Measurements from ENCODE around the gene UBE2D4. TPM values are rescaled to one million over a fixed set of nuclear protein-coding genes. Genes with fewer than 3 reads are reported as not detected.
A peak's percentile ranks its signal among the peaks of the same experiment; 100 is the strongest.

Gene UBE2D4
- total RNA-seq, 1 donor from 2014 or later: 13.9 TPM

- DNase-seq (ENCODE audit: low read depth) (no peak), FAIRE-seq (no peak)
- peaks cover 8% of the 10 kb centered on the region for H3K27me3 Mint-ChIP-seq (ENCODE audit: low read depth, unreplicated experiment)
- H3K36me3 Mint-ChIP-seq (ENCODE audit: low read depth, unreplicated experiment): peaks cover 24% of the 10 kb centered on the region
- H3K27me3 ChIP-seq (ENCODE audit: insufficient read depth, low read length): no peaks in the 10 kb centered on the region
- no peak overlapping the region for H2AFZ ChIP-seq (ENCODE audit: low read depth, low read length)
- no peaks in the 10 kb centered on the region for H3K9me3 ChIP-seq (ENCODE audit: insufficient read depth, low read depth, low read length)
- no peaks in the 10 kb centered on the region for H3K4me1 ChIP-seq (ENCODE audit: insufficient read depth, low read length)
- TF ChIP-seq CTCF (IDR thresholded peaks at IDR 0.05; ENCODE audit: insufficient read depth, low read depth, low read length): no peak
- TF ChIP-seq EZH2 (IDR thresholded peaks at IDR 0.05; ENCODE audit: insufficient read depth, low read length): no peak
- H3K4me2 ChIP-seq (ENCODE audit: low read length): no peak overlapping the region
- H4K20me1 ChIP-seq (ENCODE audit: insufficient read depth, low read length): no peaks in the 10 kb centered on the region
- H3K9ac ChIP-seq (ENCODE audit: low read length): no peak overlapping the region
- H3K27ac Mint-ChIP-seq (ENCODE audit: unreplicated experiment): no peak overlapping the region
- no peaks in the 10 kb centered on the region for H3K36me3 ChIP-seq (ENCODE audit: insufficient read depth, low read length)
- peaks cover 3% of the 10 kb centered on the region for H3K9me3 Mint-ChIP-seq (ENCODE audit: unreplicated experiment)
- no peak overlapping the region for H3K4me3 ChIP-seq (ENCODE audit: insufficient read depth, low read depth, low read length)
- no peak overlapping the region for H3K27ac ChIP-seq (ENCODE audit: low read depth, low read length)
- no peak overlapping the region for H3K4me3 Mint-ChIP-seq (ENCODE audit: unreplicated experiment)
- H3K79me2 ChIP-seq (ENCODE audit: insufficient read depth, low read length): no peaks in the 10 kb centered on the region
- no peaks in the 10 kb centered on the region for H3K4me1 Mint-ChIP-seq (ENCODE audit: low read depth, unreplicated experiment)
Observed at GRCh38 chr7:43944286-43944685, 18.1 kb downstream of the UBE2D4 start.

GRCh38 chr7:43952028-43952427 lies 25.8 kb downstream of the UBE2D4 start:
- Mint-ChIP-seq H3K4me3 (ENCODE audit: unreplicated experiment) (no peak overlapping the region), H3K4me1 (ENCODE audit: low read depth, unreplicated experiment) (peaks cover 5% of the 10 kb centered on the region), H3K36me3 (ENCODE audit: low read depth, unreplicated experiment) (peaks cover 29% of the 10 kb centered on the region), H3K9me3 (ENCODE audit: unreplicated experiment) (peaks cover 3% of the 10 kb centered on the region), H3K27ac (ENCODE audit: unreplicated experiment) (no peak overlapping the region), H3K27me3 (ENCODE audit: low read depth, unreplicated experiment) (no peaks in the 10 kb centered on the region)
- FAIRE-seq (no peak), DNase-seq (ENCODE audit: low read depth) (no peak)
- Histone ChIP-seq H3K4me1 (ENCODE audit: insufficient read depth, low read length) (no peaks in the 10 kb centered on the region), H2AFZ (ENCODE audit: low read depth, low read length) (no peak overlapping the region), H3K27ac (ENCODE audit: low read depth, low read length) (no peak overlapping the region), H3K4me3 (ENCODE audit: insufficient read depth, low read depth, low read length) (no peak overlapping the region), H3K27me3 (ENCODE audit: insufficient read depth, low read length) (no peaks in the 10 kb centered on the region), H3K9ac (ENCODE audit: low read length) (no peak overlapping the region), H4K20me1 (ENCODE audit: insufficient read depth, low read length) (no peaks in the 10 kb centered on the region), H3K36me3 (ENCODE audit: insufficient read depth, low read length) (no peaks in the 10 kb centered on the region), H3K9me3 (ENCODE audit: insufficient read depth, low read depth, low read length) (no peaks in the 10 kb centered on the region), H3K79me2 (ENCODE audit: insufficient read depth, low read length) (no peaks in the 10 kb centered on the region), H3K4me2 (ENCODE audit: low read length) (no peak overlapping the region)
- no peak for TF ChIP-seq EZH2 (IDR thresholded peaks at IDR 0.05; ENCODE audit: insufficient read depth, low read length)
- no peak for TF ChIP-seq CTCF (IDR thresholded peaks at IDR 0.05; ENCODE audit: insufficient read depth, low read depth, low read length)

GRCh38 chr7:43953071-43953470 lies 26.8 kb downstream of the UBE2D4 start:
- H3K27me3 Mint-ChIP-seq (ENCODE audit: low read depth, unreplicated experiment): no peaks in the 10 kb centered on the region
- no peaks in the 10 kb centered on the region for H3K36me3 ChIP-seq (ENCODE audit: insufficient read depth, low read length)
- DNase-seq (ENCODE audit: low read depth) (no peak), FAIRE-seq (no peak)
- H3K4me3 ChIP-seq (ENCODE audit: insufficient read depth, low read depth, low read length): no peak overlapping the region
- no peaks in the 10 kb centered on the region for H4K20me1 ChIP-seq (ENCODE audit: insufficient read depth, low read length)
- no peaks in the 10 kb centered on the region for H3K27me3 ChIP-seq (ENCODE audit: insufficient read depth, low read length)
- peaks cover 2% of the 10 kb centered on the region for H3K9me3 Mint-ChIP-seq (ENCODE audit: unreplicated experiment)
- H3K36me3 Mint-ChIP-seq (ENCODE audit: low read depth, unreplicated experiment): peaks cover 20% of the 10 kb centered on the region
- no peak overlapping the region for H3K27ac ChIP-seq (ENCODE audit: low read depth, low read length)
- H2AFZ ChIP-seq (ENCODE audit: low read depth, low read length): no peak overlapping the region
- H3K9ac ChIP-seq (ENCODE audit: low read length): no peak overlapping the region
- H3K4me1 ChIP-seq (ENCODE audit: insufficient read depth, low read length): no peaks in the 10 kb centered on the region
- no peaks in the 10 kb centered on the region for H3K79me2 ChIP-seq (ENCODE audit: insufficient read depth, low read length)
- no peak overlapping the region for H3K27ac Mint-ChIP-seq (ENCODE audit: unreplicated experiment)
- no peak overlapping the region for H3K4me2 ChIP-seq (ENCODE audit: low read length)
- H3K4me1 Mint-ChIP-seq (ENCODE audit: low read depth, unreplicated experiment): peaks cover 5% of the 10 kb centered on the region
- TF ChIP-seq EZH2 (IDR thresholded peaks at IDR 0.05; ENCODE audit: insufficient read depth, low read length): no peak
- TF ChIP-seq CTCF (IDR thresholded peaks at IDR 0.05; ENCODE audit: insufficient read depth, low read depth, low read length): no peak
- H3K9me3 ChIP-seq (ENCODE audit: insufficient read depth, low read depth, low read length): no peaks in the 10 kb centered on the region
- peak overlapping the region; percentile 54 for H3K4me3 Mint-ChIP-seq (ENCODE audit: unreplicated experiment)
